Natural killer cell (primary cell): ENCODE data around the gene ARL4C. TPM values are rescaled to one million over a fixed set of nuclear protein-coding genes. Genes with fewer than 3 reads are reported as not detected.

Experiments
- ATAC-seq, 3 donors: fragments of 150-1000 bp in 2 of 3; fragments of 200-7000 bp in 1 of 3; cut with Tn5 transposase; 1 replicate in 1 of 3; 2 replicates in 2 of 3; pipeline ENCODE4 v1.10.0; 2021; ENCODE audit warnings: mild to moderate bottlenecking in 2 of 3, moderate library complexity in 2 of 3
- DNase-seq, 2 donors: peaks; one replicate each; pipeline versions ENCODE4 v3.0.0 to v3.0.0-alpha.2; 2013 to 2021; ENCODE audit warnings: mixed read lengths in 1 of 2
- H3K27ac ChIP-seq: one replicate; pipeline ENCODE4 v1.5.1; 2013; ENCODE audit warnings: mild to moderate bottlenecking, low read length
- H3K27me3 ChIP-seq: one replicate; pipeline ENCODE4 v1.6.1; 2013; ENCODE audit warnings: low read length; ENCODE audit not compliant: control insufficient read depth, insufficient read depth
- H3K36me3 ChIP-seq: one replicate; pipeline ENCODE4 v1.6.1; 2013; ENCODE audit warnings: low read length; ENCODE audit not compliant: control insufficient read depth, insufficient read depth
- H3K4me1 ChIP-seq: one replicate; pipeline ENCODE4 v1.6.1; 2013; ENCODE audit warnings: low read length; ENCODE audit not compliant: control insufficient read depth, insufficient read depth
- H3K4me3 ChIP-seq: one replicate; pipeline ENCODE4 v1.5.1; 2013; ENCODE audit warnings: low read length
- H3K9me3 ChIP-seq: one replicate; pipeline ENCODE4 v1.6.1; 2013; ENCODE audit warnings: low read length; ENCODE audit not compliant: control insufficient read depth, insufficient read depth
- H3K27ac Mint-ChIP-seq, 2 donors: one replicate each; pipeline ENCODE4 v1.8.0; 2022; ENCODE audit warnings: mild to moderate bottlenecking in 2 of 2, mixed read lengths in 2 of 2, moderate library complexity in 1 of 2
- H3K27me3 Mint-ChIP-seq, 2 donors: one replicate each; pipeline ENCODE4 v1.8.0; 2022; ENCODE audit warnings: low read depth in 2 of 2, mixed read lengths in 2 of 2
- H3K36me3 Mint-ChIP-seq: one replicate; pipeline ENCODE4 v1.8.0; 2022; ENCODE audit warnings: mixed read lengths
- H3K4me1 Mint-ChIP-seq, 2 donors: one replicate each; pipeline ENCODE4 v1.8.0; 2022; ENCODE audit warnings: mixed read lengths in 2 of 2
- H3K4me3 Mint-ChIP-seq: one replicate; pipeline ENCODE4 v1.8.0; 2022; ENCODE audit warnings: mild to moderate bottlenecking, moderate library complexity, mixed read lengths
- H3K9me3 Mint-ChIP-seq, 2 donors: one replicate each; pipeline ENCODE4 v1.8.0; 2022; ENCODE audit warnings: mixed read lengths in 2 of 2
- CTCF ChIP-seq: fragments of 200-600 bp; IDR thresholded peaks from one replicate; pipeline ENCODE4 v1.8.0; 2022; ENCODE audit warnings: antibody characterized with exemption
- WGBS: methylation state at CpG from one replicate; pipeline ENCODE4 v1.1.7; 2013; ENCODE audit warnings: missing lambda C conversion rate; ENCODE audit not compliant: insufficient coverage; 5-methylcytosine and 5-hydroxymethylcytosine counted together
- intact Hi-C: fragments of 100-400 bp; cut with micrococcal nuclease; formaldehyde crosslinking; loops from one replicate; pipeline ENCODE4 v1.14.2; 2022
- total RNA-seq, 4 donors: library from RNA; stranded (reverse); fragments of 120-200 nt in 1 of 4; gene quantifications; one replicate each; pipeline versions ENCODE4 v1.2.3 to v1.2.4, GENCODE V29; 2013 to 2022

The ARL4C gene
- total RNA-seq, 3 donors from 2014 or later (not counting 1 experiment from before 2014, with no cell fraction given) = 492 to 756 (median 664) TPM

DNA sequence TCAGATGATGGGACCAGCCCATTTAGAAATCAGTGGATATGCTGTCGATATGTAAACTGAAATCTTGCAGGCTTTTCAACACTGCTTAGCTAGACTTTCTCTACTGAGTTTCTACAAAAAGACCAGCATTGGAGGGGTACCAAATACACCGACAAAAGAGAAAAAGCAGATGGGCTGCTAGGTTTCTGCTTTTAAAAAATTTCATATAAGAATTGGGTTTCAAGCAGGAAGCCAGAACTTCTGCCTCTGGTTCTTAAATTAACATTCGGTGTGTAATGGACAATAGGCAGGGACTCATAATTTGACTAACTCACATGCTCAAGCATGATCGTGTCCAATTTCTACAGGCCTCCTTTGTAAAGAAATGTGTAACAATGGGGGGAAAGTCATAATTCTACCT is 3.1 kb downstream of the ARL4C start:
- peaks cover 63 to 70% of the 10 kb centered on the region in 2 donors for H3K4me1 Mint-ChIP-seq

GRCh38 chr2:234492717-234493485 is 4.0 kb downstream of the ARL4C start:
- DNase-seq (peak in 1 of 2 donors; percentile 47), ATAC-seq (no peak)
- H3K27ac ChIP-seq = peak overlapping the region; percentile 94
- H3K27me3 ChIP-seq = no peaks in the 10 kb centered on the region
- no peaks in the 10 kb centered on the region for H3K9me3 ChIP-seq
- Mint-ChIP-seq H3K27me3 (no peaks in the 10 kb centered on the region), H3K9me3 (no peaks in the 10 kb centered on the region), H3K4me1 (peaks cover 63 to 71% of the 10 kb centered on the region in 2 donors), H3K27ac (peak overlapping the region; percentile 95 to 99), H3K36me3 (peaks cover 40% of the 10 kb centered on the region), H3K4me3 (peak overlapping the region; percentile 100)
- H3K36me3 ChIP-seq = peaks cover 50% of the 10 kb centered on the region
- H3K4me3 ChIP-seq = peak overlapping the region; percentile 86
- H3K4me1 ChIP-seq = peaks cover 47% of the 10 kb centered on the region
- TF ChIP-seq CTCF = no peak
- 43% methylated on average over 9 of the region's 10 CpGs for WGBS
- intact Hi-C loops = loop anchor here (1.0 kb wide), 1 partner anchor 9 kb away; no protein-coding TSS in a partner anchor

More for the DNA sequence above, 3.1 kb downstream of the ARL4C start:
- 30% methylated on average over 2 of the region's 4 CpGs for WGBS
- intact Hi-C loops = loop anchor here (1.0 kb wide), 1 partner anchor 201 kb away; no protein-coding TSS in a partner anchor
- no peaks in the 10 kb centered on the region for H3K9me3 ChIP-seq
- DNase-seq (peak in 1 of 2 donors; percentile 31), ATAC-seq (no peak)
- H3K27me3 Mint-ChIP-seq = no peaks in the 10 kb centered on the region
- peak overlapping the region; percentile 95 to 99 for H3K27ac Mint-ChIP-seq
- peaks cover 49% of the 10 kb centered on the region for H3K4me1 ChIP-seq
- peak overlapping the region; percentile 94 for H3K27ac ChIP-seq
- peak overlapping the region; percentile 100 for H3K4me3 Mint-ChIP-seq
- no peak for TF ChIP-seq CTCF
- peaks cover 40% of the 10 kb centered on the region for H3K36me3 Mint-ChIP-seq
- H3K36me3 ChIP-seq = peaks cover 43% of the 10 kb centered on the region
- no peaks in the 10 kb centered on the region for H3K27me3 ChIP-seq
- no peaks in the 10 kb centered on the region for H3K9me3 Mint-ChIP-seq
- H3K4me3 ChIP-seq = peak overlapping the region; percentile 86

DNA sequence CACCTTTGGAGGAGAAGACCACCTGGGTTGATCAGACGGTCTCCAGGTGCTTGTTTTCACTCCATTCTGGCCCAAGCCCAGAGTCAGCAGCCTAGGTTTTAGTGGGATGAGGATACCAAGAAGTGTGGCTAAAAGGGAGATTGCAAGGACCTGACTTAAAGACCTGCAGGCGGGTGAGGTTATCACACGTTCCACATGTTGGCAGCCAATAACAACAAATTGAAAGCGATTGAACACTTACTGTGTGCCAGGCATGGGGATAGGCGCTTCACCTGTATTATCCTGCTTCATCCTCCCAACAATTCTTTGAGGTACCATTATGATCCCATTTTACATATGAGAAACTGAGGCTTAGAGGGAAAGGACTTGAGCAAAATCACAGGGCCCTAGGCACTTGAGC is 5.0 kb downstream of the ARL4C start:
- H3K27me3 ChIP-seq = no peaks in the 10 kb centered on the region
- Mint-ChIP-seq H3K27me3 (no peaks in the 10 kb centered on the region), H3K9me3 (no peaks in the 10 kb centered on the region), H3K4me3 (peak overlapping the region; percentile 100), H3K4me1 (peaks cover 70 to 79% of the 10 kb centered on the region in 2 donors), H3K27ac (peak overlapping the region; percentile 95 to 99), H3K36me3 (peaks cover 40% of the 10 kb centered on the region)
- TF ChIP-seq CTCF = no peak
- peak in 1 of 3 donors; percentile 2 for ATAC-seq
- peak in 1 of 2 donors; percentile 61 for DNase-seq
- peak overlapping the region; percentile 86 for H3K4me3 ChIP-seq
- H3K36me3 ChIP-seq = peaks cover 54% of the 10 kb centered on the region
- H3K27ac ChIP-seq = peak overlapping the region; percentile 94
- H3K4me1 ChIP-seq = peaks cover 53% of the 10 kb centered on the region
- intact Hi-C loops = loop anchor here (1.0 to 2.0 kb wide), 4 partner anchors 8 to 501 kb away; no protein-coding TSS in a partner anchor
- H3K9me3 ChIP-seq = no peaks in the 10 kb centered on the region
- WGBS = 41% methylated on average over 5 of the region's 5 CpGs
